NCI-H128 (cell line): Measurements from ENCODE around the gene PNPLA7.
"Not testable (repeated sequence)": the region's sequence is repeated elsewhere in the genome, so short reads cannot be mapped to it uniquely, and the experiment has no call there.

Source experiments
- DNase-seq: peaks from one replicate; lab custom pipeline; 2025; ENCODE audit not compliant: unreplicated experiment; lab: John Stamatoyannopoulos, UW

The PNPLA7 gene

DNA sequence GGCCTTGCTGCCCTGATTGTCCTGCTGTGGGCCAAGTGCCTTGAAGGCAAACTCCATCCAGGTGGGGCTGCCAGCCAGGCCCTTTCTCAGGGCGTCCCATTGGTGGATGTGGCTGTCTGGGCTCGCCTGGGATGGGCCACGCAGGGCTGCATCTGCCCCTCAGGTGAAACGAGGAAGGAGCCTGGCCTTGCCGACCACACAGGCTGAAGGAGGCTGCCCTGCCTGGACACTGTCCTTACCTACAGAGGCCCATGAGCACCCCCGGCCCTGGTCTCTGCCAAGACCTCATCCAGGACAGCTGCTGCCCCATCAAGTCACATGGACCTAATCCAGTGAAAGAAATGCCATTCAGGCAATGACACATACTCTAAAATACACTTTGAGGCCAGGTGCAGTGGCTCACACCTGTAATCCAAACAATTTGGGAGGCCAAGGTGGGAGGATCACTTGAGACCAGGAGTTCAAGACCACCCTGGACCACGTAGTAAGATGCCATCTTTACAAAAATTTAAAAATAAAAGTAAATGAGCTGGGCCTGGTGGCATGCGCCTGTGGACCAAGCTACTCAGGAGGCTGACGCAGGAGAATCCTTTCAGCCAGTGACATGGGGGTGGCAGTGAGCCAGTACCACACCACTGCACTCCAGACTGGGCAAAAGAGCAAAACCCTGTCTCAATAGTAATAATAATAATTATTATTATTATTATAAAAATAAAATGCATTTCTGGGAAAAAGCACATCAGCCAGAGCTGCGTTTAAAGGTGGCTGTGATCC is 33.9 kb downstream of the PNPLA7 start:
- DNase-seq: no peak

GRCh38 chr9:137515338-137515724 is 34.9 kb downstream of the PNPLA7 start:
- no peak for DNase-seq

GRCh38 chr9:137514691-137515337 is 35.4 kb downstream of the PNPLA7 start:
- DNase-seq: no peak

GRCh38 chr9:137513801-137514570 is 36.2 kb downstream of the PNPLA7 start:
- not testable (repeated sequence) for DNase-seq

- DNase-seq: not testable (repeated sequence)
These were observed 37.1 kb downstream of the PNPLA7 start for GRCh38 chr9:137513136-137513535.

- DNase-seq: no peak
These were observed 38.3 kb downstream of the PNPLA7 start for GRCh38 chr9:137511758-137512463.

GRCh38 chr9:137511126-137511525 is 39.1 kb downstream of the PNPLA7 start:
- not testable (repeated sequence) for DNase-seq

- DNase-seq: no peak
These were observed 41.0 kb downstream of the PNPLA7 start for GRCh38 chr9:137509198-137509597.

DNA sequence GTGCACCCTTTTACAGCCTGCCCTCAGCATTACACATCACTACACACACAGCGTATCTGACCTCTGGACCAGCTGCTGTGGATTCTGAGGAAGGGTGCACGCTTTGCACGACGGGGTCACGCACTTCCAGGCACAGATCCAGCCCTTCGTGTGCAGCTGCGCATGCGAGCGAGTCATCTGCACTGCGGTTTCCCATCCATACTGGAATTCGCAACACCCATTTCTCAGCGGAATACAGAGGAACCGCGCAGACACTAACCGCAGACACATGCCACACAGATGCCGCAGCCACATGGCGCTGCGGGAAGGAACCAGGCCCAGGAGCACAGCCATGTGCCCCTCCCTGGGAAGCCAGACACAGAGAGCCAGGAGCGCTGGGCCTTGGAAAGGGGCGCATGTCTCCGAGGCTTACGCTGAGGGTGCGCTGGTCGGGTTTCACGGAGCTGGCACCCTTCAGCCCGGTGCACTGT is 43.5 kb downstream of the PNPLA7 start:
- DNase-seq: no peak

DNA sequence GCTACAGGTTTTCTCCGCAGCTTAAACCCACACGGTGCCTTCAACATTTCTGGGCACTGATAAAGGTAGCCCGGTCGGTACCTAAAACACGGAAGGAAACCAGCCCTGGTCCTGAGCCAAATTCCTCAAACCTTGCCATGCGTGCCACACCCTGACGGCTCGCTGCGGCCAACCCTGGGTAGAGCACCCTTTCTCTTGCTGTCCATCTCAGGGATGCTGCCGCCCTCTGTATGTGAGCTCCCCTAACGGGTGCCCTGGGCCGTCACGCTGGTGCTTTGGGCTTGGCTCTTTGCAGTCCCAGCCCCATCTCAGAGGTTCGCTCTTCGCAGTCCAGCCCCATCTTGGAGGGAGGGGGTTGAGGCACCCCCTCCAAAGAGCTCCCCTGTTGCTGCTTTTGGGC is 43.9 kb downstream of the PNPLA7 start:
- DNase-seq: no peak

GRCh38 chr9:137505421-137506140 is 44.6 kb downstream of the PNPLA7 start:
- no peak for DNase-seq

DNA sequence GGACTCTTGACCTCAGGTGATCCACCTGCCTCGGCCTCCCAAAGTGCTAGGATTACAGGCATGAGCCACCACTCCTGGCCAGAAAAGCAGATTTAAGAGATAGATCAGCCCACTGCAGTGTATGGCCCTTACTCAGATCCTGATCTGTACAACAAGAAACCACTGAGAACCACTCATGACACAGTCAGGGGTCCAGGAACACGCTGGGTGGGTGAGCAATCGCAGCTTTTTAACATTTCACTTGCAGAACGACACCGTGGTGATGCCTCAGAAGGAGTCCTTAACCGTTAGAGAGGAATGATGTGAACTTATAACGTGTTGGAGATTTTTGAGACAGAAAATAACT is 45.8 kb downstream of the PNPLA7 start:
- DNase-seq: no peak

GRCh38 chr9:137502008-137502911 is 47.9 kb downstream of the PNPLA7 start:
- DNase-seq: no peak

DNA sequence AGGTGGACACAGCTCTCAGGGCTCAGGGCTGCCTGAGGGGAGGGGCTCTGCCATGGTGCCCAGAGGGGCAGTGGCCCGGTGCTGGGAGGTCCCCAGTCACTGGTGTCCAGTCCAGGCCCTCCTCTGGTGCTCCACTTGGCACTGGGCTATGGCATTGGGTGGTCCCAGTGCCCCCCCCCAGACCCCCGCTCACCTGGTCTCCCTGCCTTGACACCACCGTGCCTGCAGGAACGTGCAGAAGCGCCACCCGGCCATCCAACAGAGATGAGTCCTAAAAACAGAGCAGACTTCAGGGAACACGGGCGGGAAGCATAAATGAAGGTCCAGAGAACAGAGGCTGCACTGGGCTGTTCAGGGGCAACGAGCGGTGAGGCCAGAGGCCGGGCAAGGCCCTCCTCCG is 48.7 kb downstream of the PNPLA7 start:
- DNase-seq: no peak

DNA sequence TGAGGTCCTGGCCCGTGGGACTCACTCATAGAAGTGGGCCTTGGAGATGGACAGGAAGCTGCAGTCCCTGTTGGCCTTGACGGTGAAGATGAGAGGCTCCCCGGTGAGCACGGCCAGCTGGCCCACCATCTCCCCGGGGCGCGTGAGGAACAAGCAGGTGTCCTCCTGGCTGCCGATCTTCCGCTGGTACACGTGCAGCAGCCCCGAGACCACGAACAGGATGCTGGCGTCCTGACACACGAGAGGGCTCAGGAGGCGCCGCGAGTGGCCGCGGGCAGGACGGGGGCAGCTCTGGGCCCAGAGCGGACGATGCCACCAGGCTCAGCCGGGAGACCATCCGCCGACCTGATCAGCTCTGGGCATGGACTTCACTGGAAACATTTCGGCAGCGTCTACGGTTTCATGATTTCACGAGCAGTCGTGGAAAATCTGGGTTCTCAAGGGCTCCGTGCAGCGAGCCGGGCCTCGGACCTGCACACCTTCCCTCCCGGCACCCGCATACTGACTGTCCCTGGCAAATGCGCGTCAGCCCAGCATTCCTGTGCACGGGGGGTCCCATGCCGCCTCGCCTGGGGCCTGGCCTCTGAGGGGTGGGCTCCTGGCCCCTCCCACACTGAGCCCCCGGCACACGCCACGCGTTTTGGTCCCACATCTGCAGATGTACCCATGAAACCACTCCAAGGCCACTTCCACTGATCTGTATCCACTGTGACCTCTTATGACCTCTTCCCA is 49.4 kb downstream of the PNPLA7 start:
- no peak for DNase-seq

GRCh38 chr9:137499858-137500661 is 50.1 kb downstream of the PNPLA7 start:
- DNase-seq: no peak

DNA sequence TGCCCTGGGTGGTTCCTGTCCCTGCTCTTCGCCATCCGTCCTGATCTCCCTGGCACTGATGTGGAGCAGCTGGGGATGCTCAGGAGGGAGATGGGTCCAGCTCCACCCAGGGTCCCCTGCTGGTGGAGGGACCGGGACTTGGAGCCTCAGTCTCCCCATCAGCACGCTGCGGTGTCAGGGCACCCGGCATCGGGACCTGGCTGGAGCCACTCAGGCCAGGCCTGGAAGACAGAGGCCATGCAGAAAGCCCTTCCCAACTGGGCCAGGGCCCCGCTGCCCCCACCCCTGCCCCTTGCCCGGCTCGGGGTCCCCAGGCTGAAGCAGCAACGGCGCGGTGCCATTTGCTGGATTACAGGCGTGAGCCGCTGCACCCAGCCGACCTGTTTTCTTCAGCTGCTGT is 50.8 kb downstream of the PNPLA7 start:
- no peak for DNase-seq

DNA sequence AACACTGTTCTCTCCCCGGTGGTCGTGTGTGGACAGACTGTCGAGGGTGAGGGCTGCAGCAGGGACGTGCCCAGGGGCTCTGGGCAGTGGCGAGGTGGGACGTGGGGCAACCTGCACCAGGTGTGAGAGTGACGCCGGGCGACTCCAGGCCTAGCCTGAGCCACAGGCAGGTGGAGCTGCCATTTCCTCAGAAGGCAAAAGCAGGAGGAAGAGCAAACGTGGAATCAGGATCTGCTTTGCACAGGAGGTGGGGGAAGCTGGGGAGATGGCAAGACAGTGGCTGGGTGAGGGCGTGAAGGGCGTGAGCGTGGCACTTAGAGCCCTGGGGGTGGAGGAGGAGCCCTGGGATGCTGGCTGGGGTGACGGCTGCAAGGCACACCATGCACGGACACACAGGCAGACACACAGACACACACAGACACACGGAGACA is 51.5 kb downstream of the PNPLA7 start:
- DNase-seq: no peak
